GM23338 (cell line): ENCODE measurements around the gene UCP3. TPM values are rescaled to one million over a fixed set of nuclear protein-coding genes. Genes with fewer than 3 reads are reported as not detected.

ENCODE experiments used
- ATAC-seq: fragments of 200-7000 bp; cut with Tn5 transposase; 3 replicates; pipeline ENCODE4 v1.9.1; 2020
- DNase-seq: peaks from one replicate; pipeline ENCODE4 v3.0.0-alpha.2; 2015; ENCODE audit warnings: low spot score
- H2AFZ ChIP-seq: fragments of 200-600 bp; sonication (generic); 2 replicates; pipeline ENCODE4 v1.8.0; 2016; ENCODE audit warnings: antibody characterized with exemption, mild to moderate bottlenecking, moderate library complexity
- H3F3A ChIP-seq: fragments of 200-600 bp; sonication (generic); replicated peaks from 2 replicates; pipeline ENCODE4 v1.8.0; 2017; ENCODE audit warnings: antibody characterized with exemption, mixed run types, low read depth
- H3K27ac ChIP-seq: fragments of 200-600 bp; sonication (generic); 2 replicates; pipeline ENCODE4 v1.6.1; 2016; ENCODE audit warnings: low read depth
- H3K27me3 ChIP-seq: fragments of 200-600 bp; sonication (generic); 2 replicates; pipeline ENCODE4 v1.8.0; 2016; ENCODE audit warnings: mild to moderate bottlenecking, mixed run types, moderate library complexity; ENCODE audit not compliant: insufficient read depth
- H3K36me3 ChIP-seq: fragments of 200-600 bp; sonication (generic); 2 replicates; pipeline ENCODE4 v1.8.0; 2016; ENCODE audit warnings: mild to moderate bottlenecking; ENCODE audit not compliant: insufficient read depth
- H3K4me1 ChIP-seq: fragments of 200-600 bp; sonication (generic); 2 replicates; pipeline ENCODE4 v1.8.0; 2016; ENCODE audit warnings: mild to moderate bottlenecking, moderate library complexity; ENCODE audit not compliant: insufficient read depth
- H3K4me2 ChIP-seq: fragments of 200-600 bp; sonication (generic); 2 replicates; pipeline ENCODE4 v1.7.1; 2017; ENCODE audit warnings: mixed run types
- H3K4me3 ChIP-seq: fragments of 200-600 bp; sonication (generic); 2 replicates; pipeline ENCODE4 v1.6.1; 2016; ENCODE audit warnings: mixed run types
- H3K79me2 ChIP-seq: fragments of 200-600 bp; sonication (generic); replicated peaks from 2 replicates; pipeline ENCODE4 v1.8.0; 2017; ENCODE audit warnings: mild to moderate bottlenecking; ENCODE audit not compliant: insufficient read depth
- H3K9me2 ChIP-seq: fragments of 200-600 bp; sonication (generic); 2 replicates; pipeline ENCODE4 v1.8.0; 2017; ENCODE audit not compliant: insufficient read depth
- H4K20me1 ChIP-seq: fragments of 200-600 bp; sonication (generic); replicated peaks from 2 replicates; pipeline ENCODE4 v1.8.0; 2017; ENCODE audit warnings: mild to moderate bottlenecking; ENCODE audit not compliant: insufficient read depth
- H3K27ac Mint-ChIP-seq: 2 replicates; pipeline ENCODE4 v1.8.0; 2020; ENCODE audit warnings: inconsistent platforms, mild to moderate bottlenecking, moderate library complexity, mixed read lengths
- H3K27me3 Mint-ChIP-seq: 3 replicates; pipeline ENCODE4 v1.8.0; 2022; ENCODE audit warnings: low read depth, mild to moderate bottlenecking, moderate library complexity, mixed read lengths, inconsistent platforms; ENCODE audit not compliant: insufficient read depth, poor library complexity
- H3K36me3 Mint-ChIP-seq: 3 replicates; pipeline ENCODE4 v1.8.0; 2021; ENCODE audit warnings: low read depth, mild to moderate bottlenecking, inconsistent platforms, moderate library complexity, mixed read lengths
- H3K4me1 Mint-ChIP-seq: 3 replicates; pipeline ENCODE4 v1.8.0; 2020; ENCODE audit warnings: mild to moderate bottlenecking, inconsistent platforms, mixed read lengths
- H3K4me3 Mint-ChIP-seq: 3 replicates; pipeline ENCODE4 v1.8.0; 2021; ENCODE audit warnings: moderate library complexity, mild to moderate bottlenecking, inconsistent platforms, mixed read lengths
- H3K9me3 Mint-ChIP-seq: 3 replicates; pipeline ENCODE4 v1.8.0; 2020; ENCODE audit warnings: moderate library complexity, mild to moderate bottlenecking, inconsistent platforms, mixed read lengths
- CREB1 ChIP-seq: fragments of 250-450 bp; sonication (Bioruptor Pico); IDR thresholded peaks from 2 replicates; pipeline ENCODE4 v1.5.0; 2020; ENCODE audit warnings: low read depth, mild to moderate bottlenecking, moderate library complexity
- CTCF ChIP-seq, 2 experiments: fragments of 200-600 bp in 1 of 2; sonication (generic) in 1 of 2; conservative IDR thresholded peaks; 2 replicates each; pipeline versions ENCODE4 v1.5.1 to v1.6.1; 2016 to 2017; ENCODE audit warnings: antibody characterized with exemption in 2 of 2, low read depth in 2 of 2, mild to moderate bottlenecking in 2 of 2, moderate library complexity in 1 of 2
- ETS1 ChIP-seq: IDR thresholded peaks from 2 replicates; pipeline ENCODE4 v1.6.1; 2016; ENCODE audit warnings: antibody characterized with exemption
- JUNB ChIP-seq: IDR thresholded peaks from one replicate; pipeline ENCODE4 v1.6.1; 2016; ENCODE audit warnings: antibody characterized with exemption; ENCODE audit not compliant: unreplicated experiment
- NANOG ChIP-seq: IDR thresholded peaks from 2 replicates; pipeline ENCODE4 v1.6.1; 2016; ENCODE audit warnings: antibody characterized with exemption, borderline replicate concordance
- STAT1 ChIP-seq: IDR thresholded peaks from one replicate; pipeline ENCODE4 v1.6.1; 2016; ENCODE audit warnings: antibody characterized with exemption; ENCODE audit not compliant: unreplicated experiment
- ZNF114 ChIP-seq: fragments of 250-450 bp; sonication (Bioruptor Pico); IDR thresholded peaks from 2 replicates; pipeline ENCODE4 v1.5.0; 2020; ENCODE audit warnings: mild to moderate bottlenecking, moderate library complexity
- ZNF331 ChIP-seq: fragments of 250-450 bp; sonication (Bioruptor Pico); IDR thresholded peaks from 2 replicates; pipeline ENCODE4 v1.5.0; 2020; ENCODE audit warnings: low read depth, mild to moderate bottlenecking, moderate library complexity
- ZNF462 ChIP-seq: fragments of 250-450 bp; sonication (Bioruptor Pico); IDR thresholded peaks from 2 replicates; pipeline ENCODE4 v1.5.0; 2020; ENCODE audit warnings: mild to moderate bottlenecking, moderate library complexity
- polyA plus RNA-seq: library from polyadenylated mRNA; unstranded; fragments of >200 nt; fragmentation: Nextera tagmentation; extraction: Ambion mirVana; gene quantifications from 2 replicates; pipeline ENCODE4 v1.2.1, GENCODE V29; 2016
- total RNA-seq: library from RNA; depleted of rRNA; stranded (reverse); fragments of >200 nt; shearing (Covaris generic); gene quantifications from 2 replicates; pipeline ENCODE4 v1.2.3, GENCODE V29; 2014

UCP3 gene
- total and polyA plus RNA-seq, 2 experiments from 2014 or later = 0.21 to 0.40 TPM

GRCh38 chr11:74043450-74043849, 34.6 kb upstream of the UCP3 start (continued):
- TF ChIP-seq ZNF462 (CRISPR knock-in tag) (no peak), ETS1 (no peak), CTCF (conservative IDR thresholded peaks at IDR 0.05; ENCODE audit: low read depth in 2 of 2) (no peak), ZNF331 (CRISPR knock-in tag) (no peak), JUNB (no peak), STAT1 (no peak), NANOG (no peak)

GRCh38 chr11:74037309-74037708, 28.4 kb upstream of the UCP3 start:
- Mint-ChIP-seq H3K36me3 (peaks cover 7% of the 10 kb centered on the region; the same call in 2 of the 3 replicates), H3K9me3 (no peaks in the 10 kb centered on the region), H3K4me3 (no peak overlapping the region), H3K27me3 (no peaks in the 10 kb centered on the region), H3K4me1 (no peaks in the 10 kb centered on the region), H3K27ac (no peak overlapping the region)
- H4K20me1 ChIP-seq = no peaks in the 10 kb centered on the region
- peaks cover 4% of the 10 kb centered on the region; the same call in 1 of the 2 replicates for H3K36me3 ChIP-seq
- no peaks in the 10 kb centered on the region for H3K4me1 ChIP-seq
- no peak overlapping the region for H3K4me2 ChIP-seq
- H3K27ac ChIP-seq = no peak overlapping the region
- H2AFZ ChIP-seq = no peak overlapping the region
- ATAC-seq (no peak), DNase-seq (no peak)
- no peaks in the 10 kb centered on the region for H3K79me2 ChIP-seq
- H3K27me3 ChIP-seq = no peaks in the 10 kb centered on the region
- H3K9me2 ChIP-seq = no peaks in the 10 kb centered on the region
- H3K4me3 ChIP-seq = no peak overlapping the region
- no peaks in the 10 kb centered on the region for H3F3A ChIP-seq
- TF ChIP-seq CREB1 (CRISPR knock-in tag) (no peak), ZNF114 (CRISPR knock-in tag) (no peak)
